ENCODE data around the gene GRID1. TPM values are rescaled to one million over a fixed set of nuclear protein-coding genes. Genes with fewer than 3 reads are reported as not detected.
"Not testable (repeated sequence)": the region's sequence is repeated elsewhere in the genome, so short reads cannot be mapped to it uniquely, and the experiment has no call there.

The GRID1 gene
- total RNA-seq, 2 experiments from 2014 or later = not detected

DNA sequence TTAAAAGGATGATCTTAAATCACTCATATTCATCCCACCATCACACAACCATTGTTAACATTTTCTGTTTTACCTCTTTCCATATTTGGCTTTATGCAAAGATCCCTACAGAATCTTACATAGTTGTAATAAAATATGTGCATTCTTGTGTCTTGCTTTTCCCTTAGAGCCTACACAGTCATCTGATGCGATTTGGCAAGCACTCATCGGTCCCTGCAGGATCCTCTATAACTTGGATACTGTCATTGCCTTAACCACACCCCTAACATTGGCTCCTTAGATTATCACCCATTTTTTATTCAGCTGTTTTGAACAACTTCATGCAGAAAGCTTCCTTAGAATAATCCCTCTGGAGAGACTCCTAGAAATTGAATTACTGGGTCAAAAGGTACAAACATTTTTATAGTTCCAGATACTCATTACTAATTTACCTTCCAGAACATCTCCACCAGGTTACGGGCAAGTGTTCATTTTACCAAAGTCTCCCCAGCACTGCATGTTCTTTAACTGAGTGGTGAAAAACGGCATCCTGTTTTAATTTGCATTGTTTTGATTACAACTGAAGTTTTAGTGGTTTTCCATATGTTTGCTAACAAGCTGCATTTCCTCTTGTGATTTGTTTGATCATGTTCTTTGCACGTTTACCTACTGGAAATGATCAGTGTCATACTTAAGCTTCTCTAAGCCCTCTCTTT, 268.3 kb downstream of the GRID1 start:
- no peaks in the 10 kb centered on the region for H3K36me3 Mint-ChIP-seq (ENCODE audit: low read depth)
- H3K27ac Mint-ChIP-seq = no peak overlapping the region
- no peak for DNase-seq
- CTCF ChIA-PET = no interaction called here
- no peak overlapping the region for H3K4me3 Mint-ChIP-seq
- no peaks in the 10 kb centered on the region for H3K9me3 Mint-ChIP-seq
- no peaks in the 10 kb centered on the region for H3K4me1 Mint-ChIP-seq
- H3K27me3 Mint-ChIP-seq = peaks cover 16% of the 10 kb centered on the region
- POLR2A ChIA-PET = no interaction called here

DNA sequence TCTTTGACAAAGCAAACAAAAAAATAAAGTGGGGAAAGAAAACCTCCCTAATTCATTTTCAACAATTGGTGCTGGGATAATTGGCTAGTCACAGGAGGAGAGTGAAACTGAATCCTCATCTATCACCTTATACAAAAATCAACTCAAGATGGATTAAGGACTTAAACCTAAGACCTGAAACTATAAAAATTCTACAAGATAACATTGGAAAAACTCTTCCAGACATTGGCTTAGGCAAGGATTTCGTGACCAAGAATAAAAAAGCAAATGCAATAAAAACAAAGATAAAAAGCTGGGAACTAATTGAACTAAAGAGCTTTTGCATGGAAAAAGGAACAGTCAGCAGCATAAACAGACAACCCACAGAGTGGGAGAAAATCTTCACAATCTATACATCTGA, 271.5 kb downstream of the GRID1 start:
- H3K36me3 Mint-ChIP-seq (ENCODE audit: low read depth); H3K4me3 Mint-ChIP-seq; H3K27ac Mint-ChIP-seq; DNase-seq; H3K9me3 Mint-ChIP-seq; POLR2A ChIA-PET; CTCF ChIA-PET; H3K4me1 Mint-ChIP-seq: not testable (repeated sequence)
- peaks cover 16% of the 10 kb centered on the region for H3K27me3 Mint-ChIP-seq

DNA sequence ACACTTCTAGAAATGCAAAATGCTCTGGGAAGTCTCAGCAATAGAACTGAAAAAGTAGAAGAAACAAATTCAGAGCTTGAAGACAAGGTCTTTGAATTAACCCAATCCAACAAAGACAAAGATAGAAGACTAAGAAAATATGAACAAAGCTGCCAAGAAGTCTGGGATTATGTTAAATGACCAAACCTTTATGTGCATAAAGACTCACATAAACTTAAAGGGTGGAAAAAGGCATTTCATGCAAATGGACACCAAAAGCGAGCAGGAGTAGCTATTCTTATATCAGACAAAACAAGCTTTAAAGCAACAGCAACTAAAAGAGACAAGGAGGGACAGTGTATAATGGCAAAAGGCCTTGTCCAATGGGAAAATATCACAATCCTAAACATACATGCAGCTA, 274.3 kb downstream of the GRID1 start:
- H3K27ac Mint-ChIP-seq; POLR2A ChIA-PET; H3K36me3 Mint-ChIP-seq (ENCODE audit: low read depth); H3K4me1 Mint-ChIP-seq; H3K4me3 Mint-ChIP-seq; H3K9me3 Mint-ChIP-seq; DNase-seq: not testable (repeated sequence)
- CTCF ChIA-PET = interaction anchor here (1.4 kb wide), 1 partner anchor 8 kb away, joined by 3 read pairs; no protein-coding TSS in a partner anchor
- H3K27me3 Mint-ChIP-seq = peaks cover 17% of the 10 kb centered on the region

DNA sequence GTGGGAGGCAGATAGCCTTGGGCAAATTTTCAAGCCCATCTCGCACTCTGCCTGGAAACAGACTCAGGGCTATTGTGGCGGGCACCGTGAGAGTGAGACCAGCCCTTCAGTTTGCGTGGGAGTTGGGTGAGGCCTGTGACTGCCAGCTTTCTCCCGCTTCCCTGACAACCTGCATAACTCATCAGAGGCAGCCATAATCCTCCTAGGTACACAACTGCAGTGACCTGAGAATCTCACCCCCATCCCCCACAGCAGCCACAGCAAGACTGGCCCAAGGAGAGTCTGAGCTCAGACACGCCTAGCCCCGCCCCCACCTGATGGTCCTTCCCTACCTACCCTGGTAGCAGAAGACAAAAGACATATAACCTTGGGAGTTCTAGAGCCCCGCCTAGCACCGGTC, 275.4 kb downstream of the GRID1 start:
- no peak for DNase-seq
- H3K27ac Mint-ChIP-seq = no peak overlapping the region
- H3K36me3 Mint-ChIP-seq (ENCODE audit: low read depth) = no peaks in the 10 kb centered on the region
- no peak overlapping the region for H3K4me3 Mint-ChIP-seq
- H3K4me1 Mint-ChIP-seq = no peaks in the 10 kb centered on the region
- ChIA-PET POLR2A (no interaction called here), CTCF (interaction anchor here (1.4 kb wide), 1 partner anchor 9 kb away, joined by 3 read pairs; no protein-coding TSS in a partner anchor)
- peaks cover 11% of the 10 kb centered on the region for H3K27me3 Mint-ChIP-seq
- no peaks in the 10 kb centered on the region for H3K9me3 Mint-ChIP-seq

DNA sequence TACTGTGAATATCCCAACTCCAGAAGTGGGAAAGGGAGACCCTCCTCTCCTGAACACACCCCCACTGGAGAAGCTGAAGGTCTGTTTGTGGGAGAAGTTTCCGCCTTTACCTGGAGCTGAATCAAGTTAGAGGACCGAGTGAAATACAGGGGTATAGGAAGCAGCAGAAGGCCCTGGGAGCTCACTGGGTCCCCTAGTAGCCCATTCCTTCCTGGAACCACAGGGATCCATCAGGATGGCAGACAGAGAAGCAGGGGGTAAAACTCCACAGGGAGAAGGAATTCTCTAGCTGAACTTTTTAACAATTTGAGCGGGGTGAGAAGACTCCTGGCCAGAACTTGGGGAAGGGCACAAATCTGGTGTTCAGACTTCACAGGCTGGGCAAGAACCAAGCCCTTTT, 275.8 kb downstream of the GRID1 start:
- no peaks in the 10 kb centered on the region for H3K9me3 Mint-ChIP-seq
- H3K36me3 Mint-ChIP-seq (ENCODE audit: low read depth) = no peaks in the 10 kb centered on the region
- H3K27me3 Mint-ChIP-seq = peaks cover 9% of the 10 kb centered on the region
- no peaks in the 10 kb centered on the region for H3K4me1 Mint-ChIP-seq
- POLR2A ChIA-PET = no interaction called here
- CTCF ChIA-PET = interaction anchor here (1.4 kb wide), 1 partner anchor 10 kb away, joined by 3 read pairs; no protein-coding TSS in a partner anchor
- no peak for DNase-seq
- H3K4me3 Mint-ChIP-seq = no peak overlapping the region
- no peak overlapping the region for H3K27ac Mint-ChIP-seq

DNA sequence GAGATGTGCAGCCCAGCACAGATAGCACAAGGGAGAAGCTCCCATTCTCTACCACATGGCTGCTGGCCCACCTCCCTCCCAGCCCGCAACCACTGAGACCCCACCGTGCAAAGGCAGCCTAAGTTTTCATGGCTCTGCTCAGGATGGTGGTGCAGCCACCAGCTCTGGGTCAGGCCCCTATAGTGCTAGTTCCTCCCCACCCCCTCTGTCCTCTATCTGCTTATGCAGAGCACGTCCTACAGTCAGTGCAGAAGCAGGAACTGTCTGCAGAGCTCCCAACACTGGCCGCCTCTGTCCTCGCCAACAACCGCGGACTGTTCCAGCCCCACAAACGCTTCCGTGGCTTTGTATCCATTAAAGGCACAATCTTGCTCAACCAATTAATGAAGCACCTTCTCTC, 278.9 kb downstream of the GRID1 start:
- no peaks in the 10 kb centered on the region for H3K9me3 Mint-ChIP-seq
- CTCF ChIA-PET = no interaction called here
- H3K27me3 Mint-ChIP-seq = peaks cover 8% of the 10 kb centered on the region
- no peak overlapping the region for H3K4me3 Mint-ChIP-seq
- no peak overlapping the region for H3K27ac Mint-ChIP-seq
- POLR2A ChIA-PET = no interaction called here
- H3K36me3 Mint-ChIP-seq (ENCODE audit: low read depth) = no peaks in the 10 kb centered on the region
- no peak for DNase-seq
- H3K4me1 Mint-ChIP-seq = no peaks in the 10 kb centered on the region

DNA sequence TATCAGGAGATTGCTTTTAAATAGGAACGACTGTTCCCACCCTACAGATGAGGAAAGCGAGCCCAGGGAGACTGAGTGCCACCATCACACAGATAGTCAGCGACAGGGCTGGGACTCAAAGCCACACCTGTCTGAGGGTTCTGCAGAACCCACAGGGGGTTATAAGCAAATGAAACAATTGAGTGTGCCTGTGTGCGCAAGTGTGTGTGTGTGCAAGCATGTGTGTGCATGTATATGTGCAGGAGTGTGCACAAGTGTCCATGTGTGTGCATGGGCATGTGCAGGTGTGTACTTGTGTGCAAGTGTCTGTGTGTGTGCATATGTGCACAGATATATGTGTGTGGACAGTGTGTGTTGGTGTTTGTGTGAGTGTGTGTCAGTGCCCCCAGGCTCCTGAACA, 280.2 kb downstream of the GRID1 start:
- Mint-ChIP-seq H3K4me1 (no peaks in the 10 kb centered on the region), H3K9me3 (no peaks in the 10 kb centered on the region), H3K27ac (no peak overlapping the region), H3K27me3 (peaks cover 8% of the 10 kb centered on the region), H3K36me3 (ENCODE audit: low read depth) (no peaks in the 10 kb centered on the region), H3K4me3 (no peak overlapping the region)
- ChIA-PET POLR2A (no interaction called here), CTCF (no interaction called here)
- no peak for DNase-seq

DNA sequence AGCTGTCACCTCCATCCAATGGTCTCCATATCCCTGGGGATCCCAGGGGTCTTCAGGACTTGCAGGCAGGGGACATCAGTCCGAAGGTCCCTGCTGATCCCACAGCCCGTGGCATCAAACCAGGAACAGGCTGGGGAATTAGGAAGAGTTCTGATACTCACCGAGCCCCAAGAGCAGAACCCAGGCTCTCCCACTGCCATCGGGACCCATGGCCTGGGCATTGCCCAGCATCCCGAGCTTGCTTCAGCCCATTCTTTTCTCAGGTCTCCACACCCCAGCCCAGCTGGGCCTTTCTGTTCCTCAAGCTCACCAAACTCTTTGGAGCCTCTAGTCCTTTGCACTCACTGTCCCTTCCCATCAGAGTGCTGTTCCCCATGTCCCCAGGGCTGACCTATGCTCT, 280.9 kb downstream of the GRID1 start:
- POLR2A ChIA-PET = no interaction called here
- H3K4me1 Mint-ChIP-seq = no peaks in the 10 kb centered on the region
- no peak overlapping the region for H3K4me3 Mint-ChIP-seq
- H3K36me3 Mint-ChIP-seq (ENCODE audit: low read depth) = no peaks in the 10 kb centered on the region
- H3K9me3 Mint-ChIP-seq = no peaks in the 10 kb centered on the region
- CTCF ChIA-PET = no interaction called here
- no peak for DNase-seq
- H3K27me3 Mint-ChIP-seq = peaks cover 8% of the 10 kb centered on the region
- H3K27ac Mint-ChIP-seq = no peak overlapping the region

DNA sequence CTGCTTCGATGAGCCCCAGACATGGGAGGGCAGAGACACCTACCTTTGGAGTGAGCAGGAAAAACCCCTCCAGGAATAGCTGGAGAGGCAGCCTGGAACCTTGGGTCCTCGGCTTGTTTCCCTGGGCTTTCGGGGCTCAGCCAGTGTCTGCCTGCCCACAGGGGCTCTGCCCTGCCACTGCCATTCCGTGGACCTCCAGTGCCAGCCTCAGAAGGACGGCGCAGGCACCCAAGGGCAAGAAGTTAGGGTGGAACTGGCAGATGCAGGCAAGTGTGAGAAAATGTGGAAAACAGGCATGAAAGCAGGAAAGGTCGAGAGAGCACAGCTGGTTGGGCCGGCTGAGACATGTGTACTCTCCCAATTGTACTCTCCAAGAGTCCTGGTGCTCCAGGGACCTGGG, 281.5 kb downstream of the GRID1 start:
- Mint-ChIP-seq H3K27me3 (peaks cover 9% of the 10 kb centered on the region), H3K36me3 (ENCODE audit: low read depth) (no peaks in the 10 kb centered on the region), H3K4me1 (no peaks in the 10 kb centered on the region), H3K4me3 (no peak overlapping the region), H3K27ac (no peak overlapping the region), H3K9me3 (no peaks in the 10 kb centered on the region)
- POLR2A ChIA-PET = no interaction called here
- CTCF ChIA-PET = no interaction called here
- peak; percentile 1 for DNase-seq

DNA sequence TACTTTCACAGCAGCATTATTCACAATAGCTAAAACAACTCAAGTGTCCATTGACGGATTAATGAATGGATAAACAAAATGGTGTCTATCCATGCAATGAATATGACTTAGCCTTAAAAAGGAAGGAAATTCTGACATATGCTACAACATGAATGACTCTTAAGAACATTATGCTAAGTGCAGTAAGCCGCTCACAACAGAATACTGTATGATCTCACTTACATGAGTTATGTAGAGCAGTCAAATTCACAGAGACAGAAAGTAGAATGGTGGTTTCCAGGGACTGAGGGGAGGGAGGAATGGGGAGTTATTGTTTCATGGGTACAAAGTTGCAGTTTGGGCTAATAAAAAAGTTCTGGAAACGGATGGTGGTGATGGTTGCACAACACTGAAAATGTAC, 282.0 kb downstream of the GRID1 start:
- no peaks in the 10 kb centered on the region for H3K4me1 Mint-ChIP-seq
- POLR2A ChIA-PET = no interaction called here

DNA sequence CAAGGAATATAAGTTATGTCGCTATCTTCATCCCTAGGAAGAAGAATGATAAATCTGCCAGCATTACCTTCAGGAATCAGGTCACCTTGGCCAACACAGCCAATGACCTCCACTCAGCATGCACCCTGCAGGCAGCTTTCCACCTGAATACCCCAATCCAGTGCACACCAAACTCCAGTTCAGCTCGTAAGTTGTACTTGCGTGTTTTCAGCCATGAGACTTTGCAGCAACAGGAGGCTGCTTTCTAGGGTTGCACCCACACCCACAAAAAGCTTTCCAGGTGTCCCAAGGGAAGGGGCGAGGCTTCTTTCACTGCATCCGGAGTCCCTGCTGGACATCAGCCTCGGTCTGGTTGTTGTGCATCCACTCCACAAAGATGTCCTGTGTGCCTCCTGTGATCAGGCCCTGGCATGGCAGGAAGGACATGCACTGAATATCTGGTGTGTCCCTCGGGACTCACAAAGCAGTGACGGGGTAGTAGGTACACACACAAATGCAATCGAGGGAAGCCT, 282.9 kb downstream of the GRID1 start:
- H3K9me3 Mint-ChIP-seq = no peaks in the 10 kb centered on the region
- H3K27me3 Mint-ChIP-seq = peaks cover 11% of the 10 kb centered on the region
- no peak overlapping the region for H3K4me3 Mint-ChIP-seq
- H3K4me1 Mint-ChIP-seq = no peaks in the 10 kb centered on the region
- ChIA-PET POLR2A (no interaction called here), CTCF (no interaction called here)
- no peak for DNase-seq
- H3K27ac Mint-ChIP-seq = no peak overlapping the region
- H3K36me3 Mint-ChIP-seq (ENCODE audit: low read depth) = no peaks in the 10 kb centered on the region

More for the DNA sequence above, 282.0 kb downstream of the GRID1 start:
- peaks cover 11% of the 10 kb centered on the region for H3K27me3 Mint-ChIP-seq
- H3K9me3 Mint-ChIP-seq = no peaks in the 10 kb centered on the region
- CTCF ChIA-PET = no interaction called here
- H3K27ac Mint-ChIP-seq = no peak overlapping the region
- H3K4me3 Mint-ChIP-seq = no peak overlapping the region
- H3K36me3 Mint-ChIP-seq (ENCODE audit: low read depth) = no peaks in the 10 kb centered on the region
- DNase-seq = no peak

DNA sequence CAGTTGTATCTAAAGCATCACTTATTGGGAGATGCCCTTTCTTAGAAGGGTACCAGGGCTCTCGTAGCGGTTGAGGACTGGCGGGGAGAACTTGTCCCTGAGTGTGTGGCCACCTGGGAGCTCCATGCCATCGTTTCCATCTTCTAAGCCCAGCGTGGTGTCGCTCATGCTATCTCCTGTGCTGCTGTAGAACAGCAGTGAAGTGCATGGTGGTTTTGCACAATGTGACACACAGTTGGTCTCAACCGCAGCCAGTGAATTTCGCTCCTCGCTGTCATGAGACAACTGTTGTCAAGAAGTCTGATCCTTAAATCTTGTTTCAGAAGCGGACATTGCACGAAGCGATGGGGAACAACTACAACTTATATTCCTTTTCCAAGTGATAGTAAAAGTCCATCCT, 283.4 kb downstream of the GRID1 start:
- DNase-seq = peak; percentile 9
- peaks cover 2% of the 10 kb centered on the region for H3K4me1 Mint-ChIP-seq
- H3K27ac Mint-ChIP-seq = no peak overlapping the region
- ChIA-PET CTCF (no interaction called here), POLR2A (no interaction called here)
- H3K4me3 Mint-ChIP-seq = no peak overlapping the region
- no peaks in the 10 kb centered on the region for H3K9me3 Mint-ChIP-seq
- no peaks in the 10 kb centered on the region for H3K36me3 Mint-ChIP-seq (ENCODE audit: low read depth)
- H3K27me3 Mint-ChIP-seq = peaks cover 7% of the 10 kb centered on the region

DNA sequence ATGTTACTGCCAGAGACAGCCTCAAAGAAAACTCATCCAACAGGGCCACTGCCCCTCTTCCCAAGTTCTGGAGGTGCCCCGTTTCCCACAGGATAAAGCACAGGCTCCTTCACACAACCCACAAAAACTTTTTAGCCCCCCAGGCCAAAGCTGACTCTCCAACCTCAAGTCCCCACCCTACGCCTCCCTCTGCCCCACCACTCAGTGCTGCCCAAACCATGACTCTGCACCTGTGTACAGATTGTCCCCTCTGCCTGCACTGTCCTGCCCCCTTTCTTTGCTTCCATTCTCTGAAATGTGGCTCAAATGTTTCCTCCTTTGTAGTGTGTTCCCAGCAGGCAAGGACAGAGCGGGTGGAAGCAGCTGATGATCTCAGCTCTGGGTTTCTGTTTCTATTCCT, 284.0 kb downstream of the GRID1 start:
- H3K27ac Mint-ChIP-seq = no peak overlapping the region
- no peaks in the 10 kb centered on the region for H3K9me3 Mint-ChIP-seq
- DNase-seq = peak; percentile 8
- no peaks in the 10 kb centered on the region for H3K36me3 Mint-ChIP-seq (ENCODE audit: low read depth)
- peaks cover 2% of the 10 kb centered on the region for H3K4me1 Mint-ChIP-seq
- POLR2A ChIA-PET = no interaction called here
- CTCF ChIA-PET = no interaction called here
- peaks cover 7% of the 10 kb centered on the region for H3K27me3 Mint-ChIP-seq
- no peak overlapping the region for H3K4me3 Mint-ChIP-seq

DNA sequence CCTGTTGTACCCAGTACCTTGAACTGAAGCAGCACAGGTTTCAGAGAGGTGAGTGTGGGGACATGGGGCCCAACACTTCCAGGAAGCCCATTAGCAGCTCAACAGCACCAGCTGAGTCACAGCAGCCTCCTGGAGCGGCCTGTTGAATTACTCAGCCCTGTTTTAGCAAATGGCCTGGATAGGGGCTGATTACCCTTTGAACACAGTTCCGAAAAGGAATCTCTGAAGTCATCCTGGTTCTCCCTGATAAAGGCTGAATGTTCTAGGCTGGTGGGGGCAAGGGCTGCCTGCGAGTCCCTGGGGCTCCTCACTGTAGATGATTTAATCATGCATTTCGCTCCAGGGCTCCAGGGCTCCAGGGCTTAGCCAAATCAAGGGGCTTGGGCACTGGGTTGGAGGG, 287.5 kb downstream of the GRID1 start:
- ChIA-PET CTCF (no interaction called here), POLR2A (no interaction called here)
- Mint-ChIP-seq H3K36me3 (ENCODE audit: low read depth) (no peaks in the 10 kb centered on the region), H3K9me3 (no peaks in the 10 kb centered on the region), H3K27me3 (peaks cover 7% of the 10 kb centered on the region), H3K4me3 (no peak overlapping the region), H3K4me1 (peaks cover 2% of the 10 kb centered on the region), H3K27ac (no peak overlapping the region)
- peak; percentile 18 for DNase-seq

Data from activated CD4-positive, alpha-beta memory T cell treated with anti-CD3 and anti-CD28 coated beads, Interleukin-2, amount 10 ng/mL, durations not matched to agents 7 days and 5 days (primary cell).